LNCaP clone FGC (cell line): Measurements from ENCODE around the gene FOLR2.

ENCODE experiments used
- DNase-seq: peaks from one replicate; pipeline ENCODE4 v3.0.0-alpha.2; 2011; ENCODE audit warnings: low read depth
- H3K4me3 ChIP-seq: 2 replicates; pipeline ENCODE4 v1.5.1; 2011; ENCODE audit warnings: mild to moderate bottlenecking, low read depth, low read length, control low read depth
- TF ChIP-seq, protein P1 (sequence below): IDR thresholded peaks from 2 replicates; pipeline ENCODE4 v1.5.1; 2012; ENCODE audit warnings: mild to moderate bottlenecking; ENCODE audit not compliant: control insufficient read depth, insufficient read depth; ENCODE audit errors: extremely low read depth

FOLR2 gene

GRCh38 chr11:72231396-72232259 is 15.0 kb downstream of the FOLR2 start:
- H3K4me3 ChIP-seq: no peak overlapping the region
- TF ChIP-seq, protein P1, sequence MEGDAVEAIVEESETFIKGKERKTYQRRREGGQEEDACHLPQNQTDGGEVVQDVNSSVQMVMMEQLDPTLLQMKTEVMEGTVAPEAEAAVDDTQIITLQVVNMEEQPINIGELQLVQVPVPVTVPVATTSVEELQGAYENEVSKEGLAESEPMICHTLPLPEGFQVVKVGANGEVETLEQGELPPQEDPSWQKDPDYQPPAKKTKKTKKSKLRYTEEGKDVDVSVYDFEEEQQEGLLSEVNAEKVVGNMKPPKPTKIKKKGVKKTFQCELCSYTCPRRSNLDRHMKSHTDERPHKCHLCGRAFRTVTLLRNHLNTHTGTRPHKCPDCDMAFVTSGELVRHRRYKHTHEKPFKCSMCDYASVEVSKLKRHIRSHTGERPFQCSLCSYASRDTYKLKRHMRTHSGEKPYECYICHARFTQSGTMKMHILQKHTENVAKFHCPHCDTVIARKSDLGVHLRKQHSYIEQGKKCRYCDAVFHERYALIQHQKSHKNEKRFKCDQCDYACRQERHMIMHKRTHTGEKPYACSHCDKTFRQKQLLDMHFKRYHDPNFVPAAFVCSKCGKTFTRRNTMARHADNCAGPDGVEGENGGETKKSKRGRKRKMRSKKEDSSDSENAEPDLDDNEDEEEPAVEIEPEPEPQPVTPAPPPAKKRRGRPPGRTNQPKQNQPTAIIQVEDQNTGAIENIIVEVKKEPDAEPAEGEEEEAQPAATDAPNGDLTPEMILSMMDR: no peak
- no peak for DNase-seq

DNA sequence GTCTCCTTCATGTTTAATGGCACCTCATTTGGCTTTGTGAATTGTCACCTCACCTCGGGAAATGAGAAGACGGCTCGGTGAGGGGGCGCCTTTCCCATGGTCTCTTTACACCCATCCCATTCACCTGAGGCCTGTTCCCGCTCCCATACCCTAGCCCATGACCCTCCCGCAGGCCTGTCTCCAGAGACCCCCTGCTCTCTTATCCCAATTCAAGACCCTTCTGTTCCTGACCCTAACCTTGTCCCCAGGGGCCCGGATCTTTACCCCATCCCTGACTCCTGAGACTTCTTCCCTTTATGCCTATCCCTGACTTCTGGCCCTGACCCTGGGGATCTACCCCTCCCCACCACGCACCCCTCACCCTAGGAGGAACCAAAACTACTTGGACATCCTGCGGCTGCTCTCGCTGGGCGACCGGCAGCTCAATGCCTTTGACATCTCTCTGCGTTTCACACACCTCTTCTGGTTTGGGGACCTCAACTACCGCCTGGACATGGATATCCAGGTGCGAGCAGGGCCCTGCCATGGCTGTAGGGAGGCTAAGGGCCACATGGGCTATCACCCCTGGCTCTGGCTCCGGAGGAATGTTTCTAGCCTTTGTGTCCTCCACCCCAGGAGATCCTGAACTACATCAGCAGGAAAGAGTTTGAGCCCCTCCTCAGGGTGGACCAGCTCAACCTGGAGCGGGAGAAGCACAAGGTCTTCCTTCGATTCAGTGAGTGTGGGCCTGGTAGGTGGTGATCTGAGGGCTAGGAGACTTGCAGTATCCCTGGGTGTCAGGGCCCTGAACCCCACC is 15.9 kb downstream of the FOLR2 start:
- TF ChIP-seq, protein P1: no peak
- H3K4me3 ChIP-seq: no peak overlapping the region
- DNase-seq: no peak

DNA sequence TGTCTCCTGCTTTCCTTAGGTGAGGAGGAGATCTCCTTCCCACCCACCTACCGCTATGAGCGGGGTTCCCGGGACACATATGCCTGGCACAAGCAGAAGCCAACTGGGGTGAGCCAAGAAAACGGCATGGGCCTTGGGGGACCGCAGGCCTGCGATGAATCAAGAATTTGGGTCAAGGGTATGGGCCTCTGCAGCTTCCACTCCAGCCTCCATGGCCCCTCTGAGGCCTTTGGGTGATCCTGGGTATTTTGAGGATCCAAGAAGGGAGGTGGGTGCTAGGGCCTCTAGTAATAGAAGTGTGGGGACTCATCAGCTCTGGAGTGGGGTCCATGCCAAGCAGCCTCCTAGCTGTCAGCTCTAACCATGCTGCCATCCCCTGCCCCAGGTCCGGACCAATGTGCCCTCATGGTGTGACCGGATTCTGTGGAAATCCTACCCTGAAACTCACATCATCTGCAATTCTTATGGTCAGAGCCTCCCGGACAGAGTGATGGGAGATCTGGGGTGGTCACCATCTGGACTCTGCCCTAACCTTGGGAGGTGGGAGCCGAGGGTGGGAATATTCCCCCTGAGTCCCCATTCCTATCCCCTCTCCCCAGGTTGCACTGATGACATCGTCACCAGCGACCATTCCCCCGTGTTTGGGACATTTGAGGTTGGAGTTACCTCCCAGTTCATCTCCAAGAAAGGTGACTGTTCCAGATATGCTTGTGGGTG is 16.6 kb downstream of the FOLR2 start:
- TF ChIP-seq, protein P1: no peak
- no peak overlapping the region for H3K4me3 ChIP-seq
- DNase-seq: no peak

DNA sequence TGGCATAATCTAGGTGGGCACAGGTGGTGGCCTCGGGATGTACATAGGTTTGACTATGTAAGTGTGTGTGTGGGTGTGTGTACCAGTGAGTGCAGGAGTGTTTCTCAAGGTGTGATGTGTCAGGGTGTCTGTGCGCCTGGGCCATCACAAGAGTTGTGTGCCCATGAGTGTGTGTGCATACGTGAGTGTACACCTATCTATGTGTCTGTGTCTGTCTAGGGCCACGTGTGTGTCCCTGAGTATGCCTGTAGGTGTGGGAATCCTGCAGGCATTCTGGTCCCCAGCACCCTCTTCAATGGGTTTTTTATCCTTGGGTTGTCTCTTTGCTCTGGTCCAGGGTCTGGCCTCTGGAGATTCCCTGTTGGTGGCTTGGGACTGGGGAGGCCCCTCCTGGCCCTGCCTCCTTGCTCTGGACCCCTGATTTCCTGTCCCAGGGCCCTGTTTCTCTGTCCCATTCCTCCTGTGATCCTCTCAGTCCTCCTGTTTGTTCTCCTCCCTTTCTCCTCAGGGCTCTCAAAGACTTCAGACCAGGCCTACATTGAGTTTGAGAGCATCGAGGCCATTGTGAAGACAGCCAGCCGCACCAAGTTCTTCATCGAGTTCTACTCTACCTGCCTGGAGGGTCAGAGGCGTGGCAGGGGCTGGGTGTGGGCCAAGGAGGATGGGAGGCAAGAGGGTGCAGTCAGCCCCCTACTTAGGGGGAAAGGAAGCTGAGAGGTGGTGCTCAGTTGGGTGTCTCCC is 17.3 kb downstream of the FOLR2 start:
- no peak overlapping the region for H3K4me3 ChIP-seq
- TF ChIP-seq, protein P1: no peak
- DNase-seq: no peak

GRCh38 chr11:72234514-72234830 is 17.9 kb downstream of the FOLR2 start:
- no peak overlapping the region for H3K4me3 ChIP-seq
- no peak for DNase-seq
- TF ChIP-seq, protein P1: no peak

DNA sequence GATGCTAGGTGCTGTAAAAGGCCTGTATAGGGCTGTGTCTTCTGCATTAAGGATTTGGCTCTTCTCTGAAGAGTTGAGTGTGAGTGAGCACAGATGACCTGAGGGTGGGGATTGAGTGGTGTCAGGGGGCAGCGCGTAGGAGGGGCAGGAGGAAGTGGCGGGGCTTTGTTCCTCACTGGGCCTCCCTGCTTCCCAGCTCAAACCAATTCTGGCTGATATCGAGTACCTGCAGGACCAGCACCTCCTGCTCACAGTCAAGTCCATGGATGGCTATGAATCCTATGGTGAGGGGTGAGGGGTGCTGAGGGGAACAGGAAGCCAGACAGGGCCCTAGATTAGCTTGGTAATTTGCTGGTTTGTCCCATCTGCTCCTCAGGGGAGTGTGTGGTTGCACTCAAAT is 18.3 kb downstream of the FOLR2 start:
- no peak overlapping the region for H3K4me3 ChIP-seq
- no peak for DNase-seq
- TF ChIP-seq, protein P1: no peak
